Ovary (tissue), 9 donors: Measurements from ENCODE around the gene SLC39A11. TPM values are rescaled to one million over a fixed set of nuclear protein-coding genes. Genes with fewer than 3 reads are reported as not detected.

Experiments used
- DNase-seq, 5 donors: peaks; one replicate each; pipeline ENCODE4 v3.0.0-alpha.2; 2019 to 2020
- H3K27ac ChIP-seq, 2 donors: fragments of 200-600 bp; one replicate each; pipeline versions ENCODE4 v1.5.1 to v1.8.0; 2019 to 2022
- H3K27me3 ChIP-seq: fragments of 200-600 bp; one replicate; pipeline ENCODE4 v1.8.0; 2022
- H3K36me3 ChIP-seq: fragments of 200-600 bp; sonication (generic); one replicate; pipeline ENCODE4 v1.5.1; 2019
- H3K4me1 ChIP-seq: one replicate; pipeline ENCODE4 v1.8.1; 2013; ENCODE audit warnings: mild to moderate bottlenecking, moderate library complexity; ENCODE audit not compliant: insufficient read depth
- H3K4me3 ChIP-seq: fragments of 200-600 bp; sonication (generic); one replicate; pipeline ENCODE4 v1.5.1; 2017
- H3K9me3 ChIP-seq, 2 donors: fragments of 200-600 bp in 1 of 2; sonication (generic) in 1 of 2; one replicate each; pipeline versions ENCODE4 v1.5.1 to v1.8.1; 2013 to 2019; ENCODE audit warnings: mild to moderate bottlenecking in 1 of 2, moderate library complexity in 1 of 2
- CTCF ChIP-seq, 3 donors: fragments of 450-650 bp in 2 of 3; fragments of 200-600 bp in 1 of 3; IDR thresholded peaks; one replicate each; pipeline versions ENCODE4 v1.5.1 to v1.8.0; 2016 to 2022; ENCODE audit warnings: antibody characterized with exemption in 3 of 3, mild to moderate bottlenecking in 1 of 3
- EP300 ChIP-seq: sonication (generic); formaldehyde crosslinking; IDR thresholded peaks from one replicate; pipeline ENCODE4 v1.6.1; 2017; ENCODE audit warnings: antibody characterized with exemption
- POLR2A ChIP-seq: fragments of 450-650 bp; IDR thresholded peaks from one replicate; pipeline ENCODE4 v1.6.1; 2017; ENCODE audit warnings: antibody characterized with exemption, mild to moderate bottlenecking, moderate library complexity
- WGBS, 3 donors: extraction: QIAGEN DNeasy Blood & Tissue Kit in 1 of 3; methylation state at CpG; one replicate each; pipeline versions ENCODE4 v1.1.5 to v1.1.7; 2013 to 2017; 5-methylcytosine and 5-hydroxymethylcytosine counted together
- intact Hi-C, 4 donors: fragments of 100-400 bp; cut with DNase I; formaldehyde crosslinking; loops; one replicate each; pipeline versions ENCODE4 v1.11.0 to v1.15.1; 2022 to 2023
- polyA plus RNA-seq, 2 donors: library from polyadenylated mRNA; stranded (reverse); fragments of 200-250 nt in 1 of 2; fragments of 350-450 nt in 1 of 2; fragmentation: Illumina TruSeq in 1 of 2; extraction: RNeasy Lipid Tissue Mini Kit (QIAGEN cat#74804) in 1 of 2; gene quantifications; one replicate each; pipeline ENCODE4 v1.2.3, GENCODE V29; 2013 to 2014
- total RNA-seq, 7 donors: library from RNA; depleted of rRNA in 2 of 7; stranded (reverse); fragments of >200 nt in 2 of 7; fragmentation: NEBNext Ultra II Directional in 3 of 7; extraction: Animal tissue kit (Norgen Biotek cat#: 25700) in 3 of 7; gene quantifications; one replicate each; pipeline versions ENCODE4 v1.1.0 to v1.2.4, GENCODE V29; 2016 to 2023
- donor health status: DM: no; HTN: no; CAD: no; lungs with moderate emphysema.
- donor health status: DM: no; HTN: no; CAD: no.
- donor health status: Bipolar disorder and iron deficiency.
- donor health status: DM: yes; HTN: yes; CAD: no.
- donor health status: DM: no; HTN: no; CAD: no.
- donor health status: DM: yes; HTN: yes; CAD: no.

The SLC39A11 gene
- total and polyA plus RNA-seq, 9 donors, result 4.0 to 21.2 (median 10.1) TPM

DNA sequence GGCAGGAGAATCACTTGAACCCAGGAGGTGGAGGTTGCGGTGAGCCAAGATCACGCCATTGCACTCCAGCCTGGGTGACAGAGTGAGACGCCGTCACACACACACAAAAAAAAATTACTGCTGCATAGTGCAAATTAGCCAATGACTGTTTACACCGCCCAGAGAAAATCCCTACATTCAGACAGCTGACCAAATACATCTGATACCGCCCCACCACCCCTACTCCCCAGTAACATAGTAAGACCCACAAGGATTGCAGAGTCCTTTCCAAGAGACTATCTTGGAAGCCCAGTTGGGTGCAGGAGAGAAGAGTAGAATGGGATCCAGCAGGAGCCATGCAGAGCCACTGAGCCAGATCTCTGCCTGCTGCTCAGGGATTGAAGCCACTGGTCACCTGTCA, 63.5 kb downstream of the SLC39A11 start:
- Histone ChIP-seq H3K27me3 (no peaks in the 10 kb centered on the region), H3K4me1 (peaks cover 1% of the 10 kb centered on the region), H3K9me3 (no peaks in the 10 kb centered on the region), H3K36me3 (no peaks in the 10 kb centered on the region), H3K4me3 (no peak overlapping the region), H3K27ac (no peak overlapping the region)
- no peak for DNase-seq
- WGBS, 3 donors, result 85 to 100% (median 95%) methylated on average over 6 of the region's 6 CpGs
- no peak for TF ChIP-seq POLR2A
- TF ChIP-seq CTCF (IDR thresholded peaks at IDR 0.05), result no peak
- no peak for TF ChIP-seq EP300
- intact Hi-C loops, result no loop called here

DNA sequence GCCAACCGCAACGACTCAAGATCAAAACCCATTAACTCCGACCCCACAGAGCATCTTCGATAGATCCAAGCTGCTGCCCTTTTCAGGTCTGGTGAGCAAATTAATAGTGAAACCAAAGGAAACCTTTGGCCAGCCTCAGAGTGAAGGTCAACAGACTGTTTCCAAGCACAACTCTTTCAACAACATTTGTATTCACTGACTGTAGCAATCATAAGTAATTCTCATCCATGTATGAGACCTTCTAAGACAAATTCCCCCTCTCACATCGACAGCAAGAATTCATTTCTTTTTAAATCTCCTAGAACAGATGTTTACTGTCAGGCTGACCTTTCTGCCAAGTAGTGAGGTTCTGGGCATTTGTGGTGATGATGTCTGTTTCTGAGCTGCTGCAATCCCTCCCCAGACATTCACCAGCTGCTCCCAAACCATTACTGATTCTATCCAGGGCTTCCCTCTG, 64.2 kb downstream of the SLC39A11 start:
- intact Hi-C loops, result no loop called here
- H3K27me3 ChIP-seq, result no peaks in the 10 kb centered on the region
- WGBS, 3 donors, result 30 to 53% (median 39%) methylated on average over 5 of the region's 5 CpGs
- H3K27ac ChIP-seq, result no peak overlapping the region
- no peak for TF ChIP-seq EP300
- no peak overlapping the region for H3K4me3 ChIP-seq
- peaks cover 1% of the 10 kb centered on the region for H3K4me1 ChIP-seq
- no peaks in the 10 kb centered on the region for H3K9me3 ChIP-seq
- DNase-seq, result no peak
- no peaks in the 10 kb centered on the region for H3K36me3 ChIP-seq

GRCh38 chr17:73027130-73027741, 65.3 kb downstream of the SLC39A11 start:
- TF ChIP-seq CTCF (IDR thresholded peaks at IDR 0.05), result no peak
- no peak for TF ChIP-seq POLR2A
- TF ChIP-seq EP300, result no peak
- Histone ChIP-seq H3K27ac (no peak overlapping the region), H3K9me3 (no peaks in the 10 kb centered on the region), H3K4me1 (peaks cover 1% of the 10 kb centered on the region), H3K4me3 (no peak overlapping the region), H3K27me3 (no peaks in the 10 kb centered on the region), H3K36me3 (no peaks in the 10 kb centered on the region)
- WGBS, 3 donors, result 41 to 46% (median 44%) methylated on average over 7 of the region's 7 CpGs
- intact Hi-C loops, result no loop called here
- DNase-seq, result no peak

GRCh38 chr17:73025041-73025560, 67.4 kb downstream of the SLC39A11 start:
- H3K36me3 ChIP-seq, result no peaks in the 10 kb centered on the region
- WGBS, 3 donors, result 65 to 78% (median 69%) methylated on average over 6 of the region's 6 CpGs
- DNase-seq, result no peak
- no peak overlapping the region for H3K27ac ChIP-seq
- no peaks in the 10 kb centered on the region for H3K9me3 ChIP-seq
- TF ChIP-seq CTCF (IDR thresholded peaks at IDR 0.05) (no peak), EP300 (no peak), POLR2A (no peak)
- intact Hi-C loops, result no loop called here
- H3K4me1 ChIP-seq, result peaks cover 1% of the 10 kb centered on the region
- H3K4me3 ChIP-seq, result no peak overlapping the region
- H3K27me3 ChIP-seq, result no peaks in the 10 kb centered on the region

- no peak for DNase-seq
- H3K27ac ChIP-seq, result no peak overlapping the region
- H3K9me3 ChIP-seq, result no peaks in the 10 kb centered on the region
- WGBS, 3 donors, result 92 to 99% (median 96%) methylated on average over 5 of the region's 5 CpGs
- no peaks in the 10 kb centered on the region for H3K36me3 ChIP-seq
- TF ChIP-seq POLR2A (no peak), CTCF (IDR thresholded peaks at IDR 0.05) (no peak), EP300 (no peak)
- no peaks in the 10 kb centered on the region for H3K27me3 ChIP-seq
- intact Hi-C loops, result no loop called here
- H3K4me1 ChIP-seq, result peaks cover 1% of the 10 kb centered on the region
- no peak overlapping the region for H3K4me3 ChIP-seq
These were observed 68.7 kb downstream of the SLC39A11 start for GRCh38 chr17:73023759-73024158.
